ENCODE results near the gene EYS.

Gene EYS

GRCh38 chr6:64717281-64717680, 989.7 kb downstream of the EYS start:
- no peak for DNase-seq (ENCODE audit: low read depth)

GRCh38 chr6:64715624-64716023, 991.4 kb downstream of the EYS start:
- DNase-seq (ENCODE audit: low read depth) = no peak

- no peak for DNase-seq (ENCODE audit: low read depth)
Observed at GRCh38 chr6:64714073-64714472, 993.0 kb downstream of the EYS start.

- DNase-seq (ENCODE audit: low read depth) = no peak
Observed at GRCh38 chr6:64713175-64713574, 993.9 kb downstream of the EYS start.

GRCh38 chr6:64712606-64713005, 994.4 kb downstream of the EYS start:
- no peak for DNase-seq (ENCODE audit: low read depth)

GRCh38 chr6:64703922-64704321, 1003.1 kb downstream of the EYS start:
- no peak for DNase-seq (ENCODE audit: low read depth)

GRCh38 chr6:64696053-64696452, 1011.0 kb downstream of the EYS start:
- no peak for DNase-seq (ENCODE audit: low read depth)

- no peak for DNase-seq (ENCODE audit: low read depth)
Observed at GRCh38 chr6:64694356-64694755, 1012.7 kb downstream of the EYS start.

GRCh38 chr6:64691064-64691463, 1016.0 kb downstream of the EYS start:
- no peak for DNase-seq (ENCODE audit: low read depth)

- DNase-seq (ENCODE audit: low read depth) = no peak
Observed at GRCh38 chr6:64685401-64685800, 1021.6 kb downstream of the EYS start.

GRCh38 chr6:64683682-64684081, 1023.3 kb downstream of the EYS start:
- DNase-seq (ENCODE audit: low read depth) = peak; percentile 47

- DNase-seq (ENCODE audit: low read depth) = no peak
Observed at GRCh38 chr6:64681416-64682160, 1025.4 kb downstream of the EYS start.

GRCh38 chr6:64680446-64680845, 1026.6 kb downstream of the EYS start:
- no peak for DNase-seq (ENCODE audit: low read depth)

GRCh38 chr6:64679416-64679815, 1027.6 kb downstream of the EYS start:
- DNase-seq (ENCODE audit: low read depth) = no peak

- no peak for DNase-seq (ENCODE audit: low read depth)
Observed at GRCh38 chr6:64672651-64673050, 1034.4 kb downstream of the EYS start.

- no peak for DNase-seq (ENCODE audit: low read depth)
Observed at GRCh38 chr6:64672131-64672530, 1034.9 kb downstream of the EYS start.

GRCh38 chr6:64665137-64665536, 1041.9 kb downstream of the EYS start:
- DNase-seq (ENCODE audit: low read depth) = no peak

GRCh38 chr6:64664480-64664879, 1042.5 kb downstream of the EYS start:
- DNase-seq (ENCODE audit: low read depth) = no peak

GRCh38 chr6:64644024-64644423, 1063.0 kb downstream of the EYS start:
- no peak for DNase-seq (ENCODE audit: low read depth)

GRCh38 chr6:64630901-64631300, 1076.1 kb downstream of the EYS start:
- no peak for DNase-seq (ENCODE audit: low read depth)

GRCh38 chr6:64622944-64623343, 1084.1 kb downstream of the EYS start:
- no peak for DNase-seq (ENCODE audit: low read depth)

- DNase-seq (ENCODE audit: low read depth) = no peak
Observed at GRCh38 chr6:64602993-64603392, 1104.0 kb downstream of the EYS start.

GRCh38 chr6:64591676-64592036, 1115.4 kb downstream of the EYS start:
- no peak for DNase-seq (ENCODE audit: low read depth)

GRCh38 chr6:64590965-64591675, 1115.9 kb downstream of the EYS start:
- DNase-seq (ENCODE audit: low read depth) = no peak

All from HS-27A (cell line).